HG02642 (cell line): ENCODE measurements around the gene PKN2.

ENCODE experiments used
- ATAC-seq: cut with Tn5 transposase; IDR thresholded peaks from one replicate; pipeline ENCODE4 v1.9.1; 2021; ENCODE audit warnings: mild to moderate bottlenecking; ENCODE audit not compliant: unreplicated experiment, poor library complexity

Gene PKN2

GRCh38 chr1:88730132-88730675, 46.1 kb downstream of the PKN2 start:
- no peak for ATAC-seq

- no peak for ATAC-seq
Measured at GRCh38 chr1:88730995-88731394, 46.9 kb downstream of the PKN2 start.

GRCh38 chr1:88731475-88732269, 47.6 kb downstream of the PKN2 start:
- no peak for ATAC-seq

- no peak for ATAC-seq
Measured at GRCh38 chr1:88735382-88735781, 51.3 kb downstream of the PKN2 start.

- no peak for ATAC-seq
Measured at GRCh38 chr1:88735909-88736308, 51.8 kb downstream of the PKN2 start.

GRCh38 chr1:88736633-88737248, 52.7 kb downstream of the PKN2 start:
- no peak for ATAC-seq

GRCh38 chr1:88737338-88737927, 53.4 kb downstream of the PKN2 start:
- no peak for ATAC-seq

- ATAC-seq: no peak
Measured at GRCh38 chr1:88740784-88741183, 56.7 kb downstream of the PKN2 start.

- no peak for ATAC-seq
Measured at GRCh38 chr1:88741413-88741812, 57.3 kb downstream of the PKN2 start.

GRCh38 chr1:88742531-88742930, 58.5 kb downstream of the PKN2 start:
- no peak for ATAC-seq

- peak; percentile 57 for ATAC-seq
Measured at GRCh38 chr1:88744142-88744541, 60.1 kb downstream of the PKN2 start.

GRCh38 chr1:88746916-88747315, 62.8 kb downstream of the PKN2 start:
- no peak for ATAC-seq

GRCh38 chr1:88751714-88752113, 67.6 kb downstream of the PKN2 start:
- no peak for ATAC-seq

- ATAC-seq: no peak
Measured at GRCh38 chr1:88753506-88753905, 69.4 kb downstream of the PKN2 start.

GRCh38 chr1:88763649-88764406, 79.8 kb downstream of the PKN2 start:
- ATAC-seq: no peak

- no peak for ATAC-seq
Measured at GRCh38 chr1:88768187-88768586, 84.1 kb downstream of the PKN2 start.

- no peak for ATAC-seq
Measured at GRCh38 chr1:88768816-88769215, 84.7 kb downstream of the PKN2 start.

GRCh38 chr1:88773540-88774150, 89.6 kb downstream of the PKN2 start:
- ATAC-seq: no peak

- ATAC-seq: no peak
Measured at GRCh38 chr1:88774151-88774556, 90.1 kb downstream of the PKN2 start.

GRCh38 chr1:88777604-88778149, 93.6 kb downstream of the PKN2 start:
- no peak for ATAC-seq
